HG03025 (cell line): ENCODE measurements around the gene KAZALD1.

Experiments
- ATAC-seq: cut with Tn5 transposase; IDR thresholded peaks from one replicate; pipeline ENCODE4 v1.9.1; 2021; ENCODE audit warnings: mild to moderate bottlenecking, moderate library complexity; ENCODE audit not compliant: unreplicated experiment, low FRiP score

The KAZALD1 gene

DNA sequence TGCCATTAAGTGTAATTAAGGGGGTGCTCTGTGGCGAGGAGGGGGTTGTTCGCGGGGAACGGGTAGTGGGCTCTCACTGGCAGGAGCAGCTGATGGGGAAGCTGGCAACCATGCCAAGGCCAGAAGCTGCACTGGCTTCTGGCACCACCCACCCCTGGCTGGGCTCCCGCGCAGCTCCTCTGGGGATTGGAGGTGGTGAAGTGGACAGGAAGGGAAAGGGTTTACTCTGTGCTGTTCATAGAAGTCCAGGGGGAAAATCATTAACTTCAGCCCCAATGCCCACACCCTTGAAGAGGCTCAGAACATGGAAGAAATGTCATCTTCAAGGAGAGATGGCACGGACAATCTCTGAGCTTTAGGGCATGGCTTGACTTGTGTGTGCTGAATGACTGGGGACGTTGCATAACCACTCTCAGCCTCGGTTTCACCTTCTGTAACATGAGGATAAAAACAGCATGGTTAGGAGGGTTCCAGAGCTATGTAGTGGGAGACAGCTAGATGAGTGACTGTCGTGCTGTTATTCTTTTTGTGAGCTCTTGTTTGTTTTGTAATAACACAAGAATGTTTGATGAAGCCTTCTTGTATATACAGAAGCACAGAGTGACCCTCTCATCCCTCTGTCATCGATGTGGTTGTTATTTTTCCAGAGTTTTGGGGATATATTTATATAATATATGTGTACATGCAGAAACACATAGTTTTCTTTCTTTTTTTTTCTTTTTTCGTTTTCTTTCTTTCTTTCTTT, 29.9 kb downstream of the KAZALD1 start:
- ATAC-seq, result no peak

GRCh38 chr10:101092881-101093354, 31.1 kb downstream of the KAZALD1 start:
- ATAC-seq, result no peak

DNA sequence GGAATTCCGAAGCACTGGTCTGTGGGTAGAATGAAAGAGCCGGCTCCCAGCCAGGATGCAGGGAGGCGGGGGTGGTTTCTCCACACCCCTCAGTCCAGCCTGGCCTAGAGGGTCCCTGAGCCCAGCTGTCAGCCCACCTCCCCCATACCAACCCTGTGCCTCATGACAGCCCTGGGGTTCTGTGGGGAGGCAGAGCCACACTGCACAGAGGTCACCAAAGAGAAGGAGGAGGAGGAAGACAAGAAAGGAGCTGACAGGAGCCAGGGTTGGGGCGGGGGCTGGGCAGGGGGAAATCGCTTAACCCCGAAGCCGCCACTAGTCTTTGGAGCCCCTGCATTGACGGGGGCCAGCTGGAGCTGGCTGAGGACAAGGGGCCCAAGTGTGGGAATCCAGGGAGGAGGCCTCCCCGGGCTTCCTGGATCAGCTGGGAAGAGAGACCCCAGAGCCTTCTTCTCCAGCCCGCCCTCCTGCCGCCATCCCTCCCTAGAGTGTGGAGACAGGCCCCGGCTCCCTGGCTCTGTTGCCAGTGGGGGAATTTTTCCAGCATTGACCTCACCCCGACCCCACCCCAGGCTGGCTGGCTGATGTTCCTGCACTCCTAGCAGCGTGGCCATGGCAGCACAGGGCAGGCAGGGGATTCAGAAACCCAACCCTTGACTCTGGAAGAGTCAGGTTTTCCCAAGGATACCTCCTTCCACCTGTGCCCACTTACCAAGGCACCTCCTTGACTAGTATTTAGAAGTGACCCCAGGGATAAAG, 32.5 kb downstream of the KAZALD1 start:
- ATAC-seq, result no peak

DNA sequence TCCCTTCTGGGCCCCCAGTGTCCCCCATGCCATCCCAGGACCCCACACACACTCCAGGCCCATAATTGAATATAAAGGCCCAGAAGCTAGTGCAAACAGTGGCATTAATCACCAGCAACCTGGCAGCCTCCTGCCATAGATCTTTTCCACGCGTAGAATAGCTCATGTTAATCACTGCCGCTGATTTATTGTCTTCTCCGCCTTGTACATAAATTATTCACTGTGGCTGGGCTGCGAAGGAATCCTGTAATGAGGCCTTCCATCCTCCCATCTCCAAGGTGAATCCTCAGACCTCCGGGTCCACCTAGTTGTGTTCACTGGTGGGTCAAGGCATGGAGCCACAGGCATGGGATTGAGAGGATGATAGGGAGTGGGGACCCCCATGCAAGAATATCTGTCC, 33.2 kb downstream of the KAZALD1 start:
- ATAC-seq, result no peak

DNA sequence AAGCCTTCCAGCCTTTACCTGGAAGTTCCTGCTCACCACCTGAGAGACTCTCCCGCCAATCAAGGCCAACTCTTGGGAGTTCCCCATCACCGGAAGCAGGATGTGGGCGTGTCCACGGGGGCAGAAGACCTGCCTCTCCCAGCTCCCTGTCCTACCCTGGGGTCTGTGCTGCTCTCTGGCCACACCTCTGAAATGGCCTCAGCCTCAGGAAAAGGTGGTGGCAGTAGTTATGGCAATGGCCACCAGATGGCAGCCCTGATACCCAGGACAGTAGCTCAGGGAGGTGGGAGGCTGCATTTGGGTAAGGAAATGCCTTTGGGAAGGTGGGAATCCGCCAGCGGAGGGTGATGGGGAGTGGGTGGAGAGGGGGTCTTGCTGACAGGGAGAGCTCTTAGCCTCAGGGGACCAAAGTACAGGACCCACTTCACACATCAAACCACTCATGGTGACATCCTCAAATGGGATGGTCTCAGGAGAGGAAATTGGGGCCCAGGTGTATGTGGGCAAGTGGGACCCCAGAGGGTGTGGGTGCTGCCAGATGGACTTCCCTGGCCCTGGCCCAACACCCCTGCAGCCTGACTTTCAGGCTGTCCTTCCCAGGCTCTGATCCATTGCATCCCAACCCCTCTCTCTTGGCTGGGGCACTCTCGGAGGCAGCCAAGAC, 33.9 kb downstream of the KAZALD1 start:
- no peak for ATAC-seq

GRCh38 chr10:101096378-101096777, 34.6 kb downstream of the KAZALD1 start:
- ATAC-seq, result no peak

DNA sequence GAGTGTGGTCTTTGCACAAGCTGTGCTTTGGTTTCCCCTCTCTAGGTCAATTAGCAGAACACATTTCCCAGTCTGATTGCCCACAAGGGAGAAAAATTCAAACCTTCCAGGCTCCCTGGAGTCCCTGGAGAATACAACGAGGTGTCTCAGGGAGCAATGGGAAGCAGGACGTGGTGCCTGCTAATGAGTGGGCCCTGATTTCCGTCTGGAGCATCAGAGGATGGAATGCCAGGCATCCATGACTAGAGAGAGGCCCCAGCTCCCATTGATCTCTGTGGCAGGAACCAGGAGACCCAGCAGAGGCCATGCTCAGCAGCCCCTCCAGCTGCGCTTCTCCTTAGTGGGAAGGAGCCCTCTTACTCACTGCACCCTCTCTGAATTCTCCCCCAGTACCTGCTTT, 36.1 kb downstream of the KAZALD1 start:
- ATAC-seq, result no peak

DNA sequence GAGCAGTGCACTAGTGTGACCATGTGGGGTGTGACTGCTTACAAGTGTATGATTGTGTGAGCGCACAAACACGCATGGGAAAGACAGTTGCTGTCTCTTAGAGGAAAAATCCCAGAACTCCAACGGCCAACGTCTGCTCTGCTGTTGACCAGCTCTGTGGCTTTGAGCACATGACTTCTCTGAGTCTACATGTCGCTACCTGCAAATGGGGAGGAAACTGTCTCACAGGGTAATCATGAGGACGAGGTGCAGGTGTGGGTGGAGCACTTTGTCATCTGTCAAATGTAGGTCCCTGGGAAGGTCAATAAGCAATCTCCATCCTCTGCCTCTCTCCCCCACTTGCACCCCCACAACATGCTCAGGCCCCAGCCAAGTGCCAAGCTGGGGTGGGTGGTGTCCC, 38.1 kb downstream of the KAZALD1 start:
- no peak for ATAC-seq

GRCh38 chr10:101101372-101101881, 39.6 kb downstream of the KAZALD1 start:
- no peak for ATAC-seq

GRCh38 chr10:101103430-101103829, 41.6 kb downstream of the KAZALD1 start:
- no peak for ATAC-seq

DNA sequence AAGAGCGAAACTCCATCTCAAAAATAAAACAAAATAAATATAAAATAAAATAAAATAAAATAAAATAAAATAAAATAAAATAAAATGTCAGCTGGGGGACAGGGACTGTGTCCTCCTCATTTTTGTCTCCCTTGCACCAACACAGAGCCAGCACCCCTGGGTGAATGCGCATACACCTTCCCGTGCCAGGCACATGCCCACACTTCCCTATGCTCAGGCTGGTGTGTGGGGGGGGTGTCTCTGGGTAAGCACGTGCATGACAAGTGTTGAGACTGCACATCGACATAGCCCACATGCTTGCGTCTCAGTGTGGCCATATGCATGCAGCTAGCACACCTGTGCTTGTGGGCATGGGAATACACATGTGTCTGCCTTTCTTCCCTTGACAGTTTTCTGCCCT, 44.6 kb downstream of the KAZALD1 start:
- ATAC-seq, result no peak

- ATAC-seq, result no peak
These were observed 46.0 kb downstream of the KAZALD1 start for GRCh38 chr10:101107771-101108170.

- no peak for ATAC-seq
These were observed 49.2 kb downstream of the KAZALD1 start for GRCh38 chr10:101110856-101111523.

GRCh38 chr10:101111547-101111946, 49.8 kb downstream of the KAZALD1 start:
- no peak for ATAC-seq

GRCh38 chr10:101112799-101113594, 51.2 kb downstream of the KAZALD1 start:
- no peak for ATAC-seq

DNA sequence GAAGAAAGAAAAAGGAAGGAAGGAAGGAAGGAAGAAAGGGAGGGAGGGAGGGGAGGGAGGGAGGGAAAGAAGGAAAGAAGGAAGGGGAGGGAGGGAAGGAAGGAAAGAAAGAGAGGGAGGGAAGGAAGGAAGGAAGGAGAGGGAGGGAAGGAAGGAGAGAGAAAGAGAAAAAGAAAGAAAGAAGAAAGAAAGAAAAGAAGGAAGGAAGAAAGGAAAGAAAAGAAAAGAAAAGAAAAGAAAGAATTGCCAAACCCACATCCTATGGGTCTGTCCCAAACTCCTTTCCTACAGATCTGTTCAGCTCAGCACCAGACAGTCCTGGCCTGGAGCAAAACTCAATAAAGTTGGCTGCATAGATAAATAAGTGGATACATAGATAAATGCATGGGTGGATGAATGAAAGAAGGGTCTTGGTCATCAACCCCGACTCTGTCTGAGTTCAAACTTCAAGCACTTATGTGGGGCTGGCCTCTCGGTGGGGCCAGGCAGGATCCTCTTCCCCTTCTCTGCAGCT, 52.2 kb downstream of the KAZALD1 start:
- ATAC-seq, result no peak

GRCh38 chr10:101114646-101115045, 52.9 kb downstream of the KAZALD1 start:
- ATAC-seq, result no peak
